Measurements from ENCODE around the gene CANX.

CANX gene

GRCh38 chr5:179779826-179780225 lies 81.1 kb downstream of the CANX start:
- no peak for DNase-seq

GRCh38 chr5:179780362-179780761 lies 81.6 kb downstream of the CANX start:
- no peak for DNase-seq

Data from OCI-M1 (cell line).